Activated gamma-delta T cell (primary cell): ENCODE results near the gene CTSW.

Source experiments
- DNase-seq: peaks from one replicate; lab custom pipeline; 2025; lab: John Stamatoyannopoulos, UW

Gene CTSW

DNA sequence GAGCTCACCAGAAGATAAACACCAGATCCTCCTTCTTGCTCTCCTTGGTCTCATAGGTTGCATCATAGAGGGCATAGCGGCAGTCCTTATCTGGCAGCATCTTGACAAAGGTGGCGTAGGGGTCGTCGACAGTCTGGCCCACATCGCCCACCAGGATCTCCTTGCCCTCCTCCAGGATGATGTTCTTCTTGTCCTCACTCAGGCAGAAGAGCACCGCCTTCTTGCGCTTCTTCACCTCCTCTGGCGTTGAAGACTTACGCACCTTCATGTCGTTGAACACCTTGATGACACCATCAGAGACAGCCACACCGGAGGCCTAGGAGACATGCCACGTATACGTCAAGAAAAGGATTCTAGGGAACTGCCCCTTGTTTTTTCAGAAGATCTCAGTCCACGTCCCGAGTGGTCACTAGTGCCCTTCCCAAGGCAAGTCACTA, 23.7 kb upstream of the CTSW start:
- DNase-seq: no peak

DNA sequence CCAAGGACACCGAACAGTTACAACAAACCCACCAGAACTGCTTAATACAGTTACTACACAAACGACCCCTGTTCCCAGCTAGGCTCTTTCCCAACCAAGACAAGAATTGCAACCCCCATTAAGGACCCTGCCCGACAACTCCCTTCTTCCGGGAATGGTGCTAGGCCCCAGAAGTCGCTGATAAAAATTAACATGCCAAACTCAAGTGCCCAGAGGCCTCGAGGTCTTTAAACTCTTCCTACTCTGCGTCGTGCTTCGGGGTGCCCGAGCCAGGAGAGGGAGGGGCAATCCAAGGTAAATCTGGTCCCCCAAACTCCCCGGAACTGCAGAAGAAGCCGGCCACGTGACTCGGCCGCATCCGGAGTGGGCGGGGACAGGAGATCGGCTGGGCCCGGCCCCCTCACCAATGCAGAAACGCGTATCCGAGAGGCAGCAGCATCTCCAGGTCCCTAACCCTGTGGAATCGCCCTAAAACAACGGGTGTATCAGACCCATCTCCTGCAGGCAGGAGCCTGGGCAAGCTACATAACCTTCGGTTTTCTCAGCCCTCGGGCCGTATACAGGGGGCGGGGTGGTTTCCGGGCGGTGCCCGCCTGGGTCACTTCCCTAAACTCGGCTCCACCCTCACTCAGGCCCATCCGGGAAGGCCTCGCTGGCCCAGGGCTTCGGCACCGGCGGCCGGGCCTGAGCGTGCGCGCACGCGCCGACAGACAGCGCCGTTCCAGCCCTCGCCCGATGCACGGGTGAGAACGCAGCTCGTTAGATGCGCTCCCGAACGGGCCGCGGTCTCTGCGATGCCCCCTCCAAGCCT, 22.7 kb upstream of the CTSW start:
- DNase-seq: peak; percentile 73

DNA sequence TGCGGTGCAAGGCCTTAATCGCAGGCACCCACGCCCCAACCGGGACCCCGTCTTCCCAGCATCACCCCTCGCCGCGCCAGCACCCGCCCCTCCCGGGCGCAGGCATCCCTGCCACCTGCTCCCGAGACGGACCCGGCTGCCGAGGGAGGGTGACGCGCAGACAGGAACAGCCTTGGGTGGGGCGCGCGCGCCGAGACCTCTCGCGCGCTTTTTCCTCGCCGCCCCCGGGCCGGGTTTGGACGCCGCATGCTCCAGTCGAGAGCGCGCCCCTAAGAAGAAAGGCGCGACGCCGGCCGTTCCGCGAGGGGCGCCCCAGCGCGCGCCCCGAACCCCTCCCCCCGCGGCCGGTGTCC, 22.2 kb upstream of the CTSW start:
- DNase-seq: peak; percentile 60

DNA sequence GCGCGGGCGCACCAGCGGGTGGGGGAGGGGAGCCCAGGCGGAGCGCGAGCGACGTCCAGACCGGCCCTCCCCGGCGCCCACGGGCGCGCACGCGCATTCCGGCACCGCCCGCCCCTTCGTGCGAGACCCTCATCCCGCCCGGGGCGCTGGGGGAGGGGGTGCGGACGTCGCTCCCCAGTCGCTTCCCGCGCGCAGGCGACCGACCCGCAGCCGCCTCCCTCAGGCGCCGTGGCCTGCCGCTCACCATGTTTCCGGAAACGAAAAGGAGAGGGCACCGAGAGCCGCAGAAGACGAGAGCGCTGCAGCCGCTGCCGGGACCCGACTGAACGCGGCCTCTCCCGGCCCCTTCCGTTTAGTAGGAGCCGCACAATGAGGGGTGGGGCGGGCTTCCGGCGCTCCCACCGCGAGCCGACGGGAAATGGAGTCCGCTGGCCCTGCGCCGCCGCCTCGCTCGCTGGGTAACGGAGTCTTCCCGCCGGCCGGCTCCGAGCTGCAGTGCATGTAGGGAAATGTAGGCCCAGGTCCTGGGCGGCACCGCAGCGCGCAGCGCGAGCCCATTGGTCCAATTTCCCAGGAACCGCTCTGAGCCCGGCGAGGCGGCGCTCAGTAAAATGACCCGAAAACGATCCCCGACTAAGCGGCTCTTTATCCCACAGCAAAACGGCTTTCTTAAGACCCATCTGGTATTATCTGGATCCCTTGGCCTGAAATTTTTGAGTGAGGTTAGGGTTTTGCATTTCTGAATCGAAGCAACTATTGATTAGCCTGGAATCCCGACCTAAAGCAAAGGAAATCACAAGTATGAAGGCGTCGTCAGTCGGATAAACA, 21.6 kb upstream of the CTSW start, which contains the start of gene CFL1:
Gene CFL1, minus strand, starts transcription at position 328 of the 828 bp plus-strand sequence. Its CDS starts 81 bp downstream, at position 247.
- DNase-seq: peak; percentile 98

DNA sequence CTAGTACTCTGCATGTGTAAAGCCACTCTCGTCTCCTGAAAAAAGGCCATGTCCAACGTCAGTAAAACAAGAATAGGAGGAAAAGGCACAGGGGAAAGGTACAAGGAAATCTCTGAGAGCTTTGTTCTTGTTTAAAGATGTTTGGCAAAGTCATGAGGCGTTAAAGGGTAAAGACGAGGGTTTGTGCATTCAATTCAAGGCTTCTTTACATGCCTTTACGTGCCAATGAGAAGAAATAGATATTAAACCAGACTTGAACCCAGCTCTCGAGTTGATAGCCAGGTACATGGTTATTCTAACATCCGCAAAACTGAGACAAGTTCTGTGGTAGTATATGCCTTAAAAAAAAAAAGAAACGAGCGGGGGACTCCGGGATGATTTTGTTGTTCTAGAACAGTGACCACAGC, 21.0 kb upstream of the CTSW start:
- no peak for DNase-seq

DNA sequence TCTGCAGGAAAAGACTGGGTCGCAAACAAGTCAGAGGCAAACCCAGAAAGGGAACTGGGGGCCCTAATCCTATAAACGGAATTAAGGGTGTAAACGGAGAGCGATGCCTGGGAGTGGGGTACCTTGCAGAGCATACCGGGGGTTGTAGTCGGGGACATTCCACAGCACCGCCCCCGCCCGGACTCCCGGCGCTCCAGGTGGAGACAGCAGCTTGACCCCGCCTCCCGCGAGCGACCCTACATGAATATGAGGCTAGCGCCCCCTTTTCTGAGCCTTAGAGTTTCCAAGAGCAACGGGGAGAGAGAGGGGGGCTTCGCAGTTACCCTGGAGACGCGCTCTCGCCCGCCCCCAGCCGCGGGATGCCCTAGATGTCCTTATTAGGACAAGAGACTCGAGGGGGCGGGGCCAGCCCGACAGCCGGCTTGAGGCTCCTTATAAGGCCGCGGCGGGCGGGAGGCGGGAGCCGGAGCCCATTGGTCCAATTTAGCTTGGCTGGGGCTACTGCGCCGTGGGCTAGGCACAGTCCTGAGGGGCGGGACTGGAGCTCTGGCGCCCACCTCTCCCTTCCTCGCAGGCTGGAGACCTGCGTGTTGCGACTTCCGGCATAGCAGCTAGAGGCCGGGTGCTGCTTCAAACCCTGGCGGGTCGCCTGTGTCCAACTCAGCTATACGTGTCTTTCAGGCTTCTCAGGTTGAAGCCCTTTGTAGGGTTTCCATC, 20.4 kb upstream of the CTSW start:
- DNase-seq: peak; percentile 96

DNA sequence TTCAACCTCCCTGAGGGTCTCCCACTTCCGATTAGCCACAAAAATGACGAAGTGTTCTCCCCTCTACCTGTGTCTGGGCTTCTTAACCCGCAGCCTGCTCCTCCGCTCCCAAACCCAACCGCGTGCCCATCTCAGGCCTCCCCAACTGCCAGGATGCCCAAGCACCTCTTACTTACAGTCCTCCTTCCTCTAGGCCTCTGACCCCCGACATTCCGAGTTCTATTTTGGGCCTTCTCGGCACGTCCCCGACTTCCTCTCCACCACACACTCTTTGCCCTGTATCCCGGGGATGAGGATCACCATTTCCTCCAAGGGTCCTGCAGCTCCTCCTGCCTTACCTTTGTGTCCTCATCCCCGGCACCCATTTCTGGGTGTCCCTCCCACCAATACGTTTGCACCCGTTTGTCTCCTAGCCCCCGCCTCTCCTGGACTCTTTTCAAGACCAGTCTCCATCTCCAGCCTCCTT, 19.8 kb upstream of the CTSW start:
- DNase-seq: no peak

DNA sequence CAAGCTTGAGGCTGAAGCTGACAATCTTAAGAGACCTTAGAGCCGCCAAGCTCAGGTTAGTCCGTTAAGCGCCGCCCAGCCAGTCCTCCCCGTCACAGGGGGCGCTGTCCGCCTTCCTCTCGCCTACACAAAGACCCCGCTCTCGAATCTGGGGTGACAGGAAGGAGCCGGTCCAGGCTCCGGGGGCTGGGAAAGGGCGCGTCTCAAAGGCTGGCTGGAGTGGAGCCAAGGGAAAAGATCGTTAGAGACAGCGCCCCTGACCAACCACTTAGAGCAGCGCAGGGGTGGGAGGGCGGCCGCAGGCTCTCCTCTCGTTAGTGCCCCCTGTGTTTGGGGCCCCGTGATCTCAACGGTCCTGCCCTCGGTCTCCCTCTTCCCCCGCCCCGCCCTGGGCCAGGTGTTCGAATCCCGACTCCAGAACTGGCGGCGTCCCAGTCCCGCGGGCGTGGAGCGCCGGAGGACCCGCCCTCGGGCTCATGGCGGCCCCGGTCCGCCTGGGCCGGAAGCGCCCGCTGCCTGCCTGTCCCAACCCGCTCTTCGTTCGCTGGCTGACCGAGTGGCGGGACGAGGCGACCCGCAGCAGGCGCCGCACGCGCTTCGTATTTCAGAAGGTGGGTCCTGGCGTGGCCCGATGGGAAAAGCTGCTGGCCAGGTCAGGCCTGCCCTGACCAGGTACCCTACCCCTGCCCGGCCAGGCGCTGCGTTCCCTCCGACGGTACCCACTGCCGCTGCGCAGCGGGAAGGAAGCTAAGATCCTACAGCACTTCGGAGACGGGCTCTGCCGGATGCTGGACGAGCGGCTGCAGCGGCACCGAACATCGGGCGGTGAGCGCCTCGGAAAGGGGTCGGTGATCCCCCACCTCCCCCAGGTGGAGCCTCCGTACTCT, 19.1 kb upstream of the CTSW start, which contains the start of gene MUS81:
Gene MUS81, plus strand, starts transcription at position 156 of the 887 bp plus-strand sequence. Its CDS starts 321 bp downstream, at position 477.
- DNase-seq: peak; percentile 88

DNA sequence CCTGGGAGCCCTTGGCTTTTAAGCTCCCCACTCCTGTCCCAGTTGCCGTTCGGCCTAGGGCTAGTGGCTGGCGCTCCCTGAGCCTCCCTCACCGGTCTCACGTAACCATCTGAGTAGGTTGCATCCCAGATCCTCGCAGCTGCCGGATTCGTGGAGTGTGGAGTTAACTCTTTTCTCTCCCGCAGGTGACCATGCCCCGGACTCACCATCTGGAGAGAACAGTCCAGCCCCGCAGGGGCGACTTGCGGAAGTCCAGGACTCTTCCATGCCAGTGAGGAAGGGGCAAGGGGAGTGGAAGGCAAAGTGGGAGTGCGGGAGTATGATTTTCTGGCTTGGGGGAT, 18.5 kb upstream of the CTSW start:
- no peak for DNase-seq

DNA sequence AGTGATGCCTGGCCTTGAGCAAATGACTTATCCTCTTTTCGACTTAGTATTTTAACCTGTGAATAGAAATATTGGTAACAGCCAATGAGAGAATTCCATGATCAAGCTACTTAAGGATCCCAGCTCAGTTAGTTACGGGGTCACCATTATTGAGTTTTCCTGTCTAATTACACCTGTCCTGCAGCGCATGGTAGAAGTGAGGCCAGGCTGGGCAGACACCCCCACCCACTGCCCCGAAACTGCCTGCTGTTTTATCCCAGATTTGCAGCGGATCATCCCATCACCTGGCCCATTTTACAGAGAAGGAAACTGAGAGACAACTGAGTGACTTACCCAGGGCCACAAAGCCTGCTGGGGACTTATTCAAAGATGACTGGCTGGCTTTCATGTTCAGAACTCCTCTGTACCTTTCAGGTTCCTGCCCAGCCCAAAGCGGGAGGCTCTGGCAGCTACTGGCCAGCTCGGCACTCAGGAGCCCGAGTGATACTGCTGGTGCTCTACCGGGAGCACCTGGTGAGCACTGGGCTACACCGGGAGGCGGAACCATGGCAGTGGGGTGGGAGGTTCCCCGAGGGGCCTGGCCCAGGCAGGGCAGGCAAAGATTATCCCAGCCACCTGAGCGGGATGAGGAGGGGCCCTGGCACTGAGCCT, 18.0 kb upstream of the CTSW start:
- DNase-seq: no peak

DNA sequence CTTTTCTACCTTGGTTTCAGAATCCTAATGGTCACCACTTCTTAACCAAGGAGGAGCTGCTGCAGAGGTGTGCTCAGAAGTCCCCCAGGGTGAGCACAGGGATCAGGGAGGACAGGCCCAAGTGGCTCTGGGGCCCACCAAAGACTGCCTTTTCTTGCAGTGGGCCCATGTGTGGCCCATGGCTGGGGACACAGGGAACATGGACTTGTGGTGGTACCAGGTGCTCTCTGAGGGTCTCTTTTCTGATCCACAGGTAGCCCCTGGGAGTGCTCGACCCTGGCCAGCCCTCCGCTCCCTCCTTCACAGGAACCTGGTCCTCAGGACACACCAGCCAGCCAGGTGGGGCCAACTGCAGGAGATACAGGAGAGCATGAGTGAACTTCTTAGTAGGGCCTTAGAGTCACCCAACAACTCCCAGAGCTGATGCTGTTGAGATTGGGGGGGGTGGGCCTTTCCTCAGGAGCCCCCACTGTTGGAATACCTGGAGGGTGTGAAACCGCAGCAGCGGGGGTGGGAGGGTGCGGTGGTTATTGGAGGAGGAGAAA, 17.4 kb upstream of the CTSW start:
- DNase-seq: no peak

DNA sequence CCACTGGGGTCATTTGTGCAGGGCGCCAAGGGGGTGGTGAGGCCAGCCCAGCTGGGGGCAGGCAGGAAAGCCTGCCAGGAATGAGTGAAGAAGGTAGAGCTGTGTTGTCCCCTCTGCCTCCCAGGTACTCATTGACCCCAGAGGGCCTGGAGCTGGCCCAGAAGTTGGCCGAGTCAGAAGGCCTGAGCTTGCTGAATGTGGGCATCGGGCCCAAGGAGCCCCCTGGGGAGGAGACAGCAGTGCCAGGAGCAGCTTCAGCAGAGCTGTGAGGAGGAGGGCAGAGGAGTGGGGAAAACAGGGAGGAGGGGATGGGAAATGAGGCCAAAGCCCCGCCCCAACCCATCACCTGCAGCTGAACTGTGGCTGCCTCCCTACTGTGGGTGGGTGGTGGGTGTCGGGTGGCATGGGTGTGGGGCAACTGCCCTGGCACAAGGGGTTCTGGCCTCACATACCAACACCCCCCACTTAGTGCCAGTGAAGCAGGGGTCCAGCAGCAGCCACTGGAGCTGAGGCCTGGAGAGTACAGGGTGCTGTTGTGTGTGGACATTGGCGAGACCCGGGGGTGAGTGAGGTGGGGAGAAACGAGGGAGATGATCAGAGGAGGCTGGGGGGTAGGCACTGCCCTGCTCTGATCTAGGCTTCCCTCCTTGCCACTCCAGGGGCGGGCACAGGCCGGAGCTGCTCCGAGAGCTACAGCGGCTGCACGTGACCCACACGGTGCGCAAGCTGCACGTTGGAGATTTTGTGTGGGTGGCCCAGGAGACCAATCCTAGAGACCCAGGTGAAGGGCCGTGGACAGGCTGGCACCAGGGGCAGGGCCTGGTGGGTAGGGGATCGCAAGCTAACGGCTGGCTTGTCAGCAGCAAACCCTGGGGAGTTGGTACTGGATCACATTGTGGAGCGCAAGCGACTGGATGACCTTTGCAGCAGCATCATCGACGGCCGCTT, 16.4 kb upstream of the CTSW start:
- DNase-seq: no peak

DNA sequence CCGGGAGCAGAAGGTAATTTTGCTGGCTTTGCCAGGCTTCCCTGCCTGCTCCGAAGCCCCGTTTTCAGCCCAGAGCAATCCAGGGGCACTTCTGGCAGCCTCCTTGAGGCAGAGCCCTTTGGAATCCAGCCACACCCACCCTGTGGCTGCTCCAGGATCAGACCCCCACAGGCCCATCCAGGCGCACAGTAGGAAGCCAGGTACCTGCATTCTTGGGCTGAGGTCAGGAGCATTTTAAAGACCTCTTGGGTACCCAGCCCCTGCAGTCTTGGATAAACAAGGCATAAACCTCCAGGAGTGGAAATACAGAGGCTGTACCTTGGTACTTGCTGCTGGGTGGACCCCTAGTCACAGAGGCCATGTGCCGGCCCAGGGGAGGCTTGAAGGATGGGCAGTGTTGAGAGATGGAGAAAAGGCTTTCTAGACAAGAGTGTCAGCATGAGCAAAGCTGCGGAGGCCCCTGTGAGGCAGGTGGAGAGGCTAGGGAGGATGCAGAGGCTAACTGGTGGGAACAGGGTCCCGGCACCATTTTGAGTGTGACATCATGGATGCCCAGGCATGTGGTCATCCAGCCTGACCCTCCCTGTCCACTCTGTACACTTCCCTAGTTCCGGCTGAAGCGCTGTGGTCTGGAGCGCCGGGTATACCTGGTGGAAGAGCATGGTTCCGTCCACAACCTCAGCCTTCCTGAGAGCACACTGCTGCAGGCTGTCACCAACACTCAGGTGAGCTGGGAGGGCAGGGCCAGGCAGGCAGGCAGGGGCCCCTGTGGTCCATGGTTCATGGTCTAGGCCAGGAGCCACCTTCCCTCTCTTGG, 15.5 kb upstream of the CTSW start:
- DNase-seq: no peak

DNA sequence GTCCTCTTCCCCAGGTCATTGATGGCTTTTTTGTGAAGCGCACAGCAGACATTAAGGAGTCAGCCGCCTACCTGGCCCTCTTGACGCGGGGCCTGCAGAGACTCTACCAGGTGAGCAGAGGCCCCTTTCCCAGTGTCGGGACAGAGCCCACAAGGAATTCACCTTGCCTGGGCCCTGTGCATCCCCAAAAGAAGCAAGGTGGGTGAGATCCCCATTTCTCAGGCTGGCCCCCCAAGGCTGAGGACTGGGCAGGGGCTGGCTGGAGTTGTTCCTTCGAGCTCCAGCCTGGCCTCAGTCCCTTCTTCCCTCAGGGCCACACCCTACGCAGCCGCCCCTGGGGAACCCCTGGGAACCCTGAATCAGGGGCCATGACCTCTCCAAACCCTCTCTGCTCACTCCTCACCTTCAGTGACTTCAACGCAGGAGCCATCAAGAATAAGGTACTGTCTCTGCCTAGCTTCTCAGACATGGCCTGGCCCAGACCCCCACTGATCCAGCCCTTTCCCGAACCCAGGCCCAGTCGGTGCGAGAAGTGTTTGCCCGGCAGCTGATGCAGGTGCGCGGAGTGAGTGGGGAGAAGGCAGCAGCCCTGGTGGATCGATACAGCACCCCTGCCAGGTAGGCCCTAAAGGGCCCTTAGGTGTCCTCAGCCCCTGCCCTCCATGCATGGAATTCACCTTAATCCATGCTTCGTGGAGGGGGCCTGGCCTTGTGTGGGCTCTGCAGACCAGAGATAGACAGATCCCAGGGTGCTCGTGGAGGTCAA, 14.7 kb upstream of the CTSW start:
- no peak for DNase-seq

DNA sequence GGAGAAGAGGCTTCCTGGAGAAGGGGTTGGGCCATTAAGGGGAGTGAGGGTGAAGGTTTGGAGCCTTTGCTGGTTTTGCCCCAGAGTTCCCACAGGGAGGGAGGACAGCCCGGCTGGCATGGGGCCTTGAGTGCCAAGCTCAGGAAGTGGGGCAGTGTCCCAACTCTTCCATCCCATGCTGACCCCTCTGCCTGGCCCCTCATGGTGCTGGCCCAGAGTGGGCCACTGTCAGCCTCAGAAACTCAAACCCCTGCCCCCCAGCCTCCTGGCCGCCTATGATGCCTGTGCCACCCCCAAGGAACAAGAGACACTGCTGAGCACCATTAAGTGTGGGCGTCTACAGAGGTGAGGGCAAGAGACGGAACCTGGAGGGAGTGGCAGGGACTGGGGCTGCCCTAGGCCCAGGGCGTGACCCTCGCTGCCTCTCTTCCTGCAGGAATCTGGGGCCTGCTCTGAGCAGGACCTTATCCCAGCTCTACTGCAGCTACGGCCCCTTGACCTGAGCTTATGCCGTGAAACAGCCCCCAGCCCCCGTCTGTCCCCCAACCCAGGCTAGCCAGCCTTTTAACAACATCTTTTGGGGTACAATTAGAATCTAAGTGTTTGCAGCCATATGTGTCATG, 14.0 kb upstream of the CTSW start:
- DNase-seq: no peak

DNA sequence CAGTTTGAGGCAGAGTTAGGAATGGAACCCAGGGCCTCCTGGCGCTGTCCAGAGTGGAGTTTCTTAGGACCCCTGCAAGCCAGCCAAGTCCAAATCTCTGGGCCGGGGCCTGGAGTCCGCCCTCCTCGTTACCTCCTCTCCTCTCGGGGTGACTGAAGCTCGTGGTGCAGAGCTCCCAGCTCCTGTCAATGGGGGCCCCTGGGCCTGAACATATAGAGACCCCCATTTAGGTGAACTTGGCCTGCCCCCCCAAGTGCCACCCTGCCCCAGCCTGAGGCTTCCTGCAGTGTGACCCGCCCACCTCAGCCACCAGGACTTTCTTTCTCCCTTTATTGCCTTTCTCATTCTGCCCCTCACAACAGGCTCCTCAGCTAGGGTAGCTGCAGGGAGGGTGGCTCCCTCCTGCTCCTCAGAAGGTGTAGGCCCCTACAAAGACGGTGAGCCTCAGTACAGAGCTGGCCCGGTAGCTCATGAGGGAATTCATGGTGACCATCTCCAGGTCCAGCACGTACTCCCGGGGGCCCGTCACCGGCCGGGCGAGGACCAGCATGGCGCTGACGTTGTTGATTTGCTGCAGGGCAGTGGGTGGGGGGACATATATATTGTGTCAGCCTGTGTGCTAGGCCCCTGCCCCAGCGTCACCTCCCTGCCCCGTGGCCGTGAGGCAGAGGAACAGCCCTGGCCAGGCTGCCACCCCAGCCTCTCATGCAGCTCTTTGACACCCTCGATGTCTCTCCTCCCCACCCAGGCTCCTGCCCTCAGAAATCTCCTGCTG, 12.9 kb upstream of the CTSW start:
- no peak for DNase-seq
